ENCODE measurements around the gene GATAD2B.
A peak's percentile ranks its signal among the peaks of the same experiment; 100 is the strongest.
"Not testable (repeated sequence)": the region's sequence is repeated elsewhere in the genome, so short reads cannot be mapped to it uniquely, and the experiment has no call there.

The GATAD2B gene

GRCh38 chr1:153833968-153834367, 88.8 kb downstream of the GATAD2B start:
- DNase-seq (ENCODE audit: low read depth in 2 of 2), result not testable (repeated sequence)

DNA sequence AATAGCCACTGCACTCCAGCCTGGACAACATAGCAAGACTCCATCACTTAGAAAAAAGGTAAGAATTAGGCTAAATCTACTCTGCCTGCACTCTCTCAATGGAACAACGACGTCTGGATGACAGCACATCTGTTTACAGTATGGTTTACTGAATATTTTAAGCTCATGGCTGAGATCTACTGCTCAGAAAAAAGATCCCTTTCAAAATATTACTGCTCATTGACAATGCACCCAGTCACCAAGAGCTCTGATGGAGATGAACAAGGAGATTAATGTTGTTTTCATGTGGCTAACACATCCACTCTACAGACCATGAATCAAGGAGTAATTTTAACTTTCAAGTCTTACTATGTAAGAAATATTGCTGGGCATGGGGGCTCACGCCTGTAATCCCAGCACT, 89.6 kb downstream of the GATAD2B start:
- DNase-seq (ENCODE audit: low read depth in 2 of 2), result no peak

- no peak for DNase-seq (ENCODE audit: low read depth in 2 of 2)
Measured at GRCh38 chr1:153832293-153832692, 90.5 kb downstream of the GATAD2B start.

DNA sequence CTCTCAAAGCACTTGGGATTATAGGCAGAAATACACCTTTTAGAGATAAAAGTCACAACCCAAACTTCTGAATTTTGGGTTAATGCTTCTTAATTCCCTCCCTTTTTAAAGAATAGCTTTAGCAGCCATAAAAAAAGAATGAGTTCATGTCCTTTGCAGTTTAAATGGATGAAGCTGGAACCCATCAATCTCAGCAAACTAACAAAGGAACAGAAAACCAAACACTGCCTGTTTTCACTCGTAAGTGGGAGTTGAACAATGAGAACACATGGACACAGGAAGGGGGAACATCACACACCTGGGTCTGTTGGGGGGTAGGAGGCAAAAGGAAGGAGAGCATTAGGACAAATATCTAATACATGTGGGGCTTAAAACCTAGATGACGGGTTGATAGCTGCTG, 91.7 kb downstream of the GATAD2B start:
- DNase-seq (ENCODE audit: low read depth in 2 of 2), result no peak

DNA sequence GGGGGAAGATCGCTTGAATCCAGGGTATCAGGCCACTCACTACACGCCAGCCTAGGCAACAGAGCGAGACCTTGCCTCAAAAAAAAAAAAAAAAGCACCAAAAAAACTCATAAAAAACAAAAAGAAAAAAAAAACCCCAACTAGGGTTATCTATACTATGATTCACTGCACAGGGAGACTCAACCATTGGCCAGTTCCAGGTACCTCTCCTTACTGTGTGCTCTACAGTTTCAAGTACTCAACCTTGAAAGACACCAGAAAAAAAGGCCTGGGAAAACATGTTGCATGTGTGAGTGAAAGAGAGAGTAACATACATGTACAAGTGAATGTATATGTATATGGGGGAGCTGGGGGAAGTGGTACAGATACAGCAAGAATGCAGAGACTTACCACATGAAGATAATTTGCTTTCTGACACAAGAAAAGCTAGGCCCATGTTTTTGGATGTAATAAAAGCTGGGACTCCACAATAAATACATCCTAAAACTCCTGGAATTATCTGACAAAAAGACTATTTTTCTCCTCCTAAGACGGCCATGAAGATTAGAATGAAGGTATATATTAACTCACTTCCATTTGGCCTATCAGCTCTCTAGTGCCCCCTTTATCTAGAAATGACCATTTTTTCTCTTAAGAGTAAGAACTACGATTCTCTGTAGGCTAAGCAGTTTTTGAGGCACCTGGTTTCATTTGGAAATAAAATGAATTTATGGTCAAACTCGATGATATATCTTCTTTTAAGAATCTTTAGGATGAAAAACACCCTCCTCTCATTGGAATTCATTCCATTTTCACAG, 95.4 kb downstream of the GATAD2B start:
- DNase-seq (ENCODE audit: low read depth in 2 of 2), result no peak

- no peak for DNase-seq (ENCODE audit: low read depth in 2 of 2)
Measured at GRCh38 chr1:153818876-153819275, 103.9 kb downstream of the GATAD2B start.

GRCh38 chr1:153816283-153816889, 106.4 kb downstream of the GATAD2B start:
- DNase-seq (ENCODE audit: low read depth in 2 of 2), result no peak

DNA sequence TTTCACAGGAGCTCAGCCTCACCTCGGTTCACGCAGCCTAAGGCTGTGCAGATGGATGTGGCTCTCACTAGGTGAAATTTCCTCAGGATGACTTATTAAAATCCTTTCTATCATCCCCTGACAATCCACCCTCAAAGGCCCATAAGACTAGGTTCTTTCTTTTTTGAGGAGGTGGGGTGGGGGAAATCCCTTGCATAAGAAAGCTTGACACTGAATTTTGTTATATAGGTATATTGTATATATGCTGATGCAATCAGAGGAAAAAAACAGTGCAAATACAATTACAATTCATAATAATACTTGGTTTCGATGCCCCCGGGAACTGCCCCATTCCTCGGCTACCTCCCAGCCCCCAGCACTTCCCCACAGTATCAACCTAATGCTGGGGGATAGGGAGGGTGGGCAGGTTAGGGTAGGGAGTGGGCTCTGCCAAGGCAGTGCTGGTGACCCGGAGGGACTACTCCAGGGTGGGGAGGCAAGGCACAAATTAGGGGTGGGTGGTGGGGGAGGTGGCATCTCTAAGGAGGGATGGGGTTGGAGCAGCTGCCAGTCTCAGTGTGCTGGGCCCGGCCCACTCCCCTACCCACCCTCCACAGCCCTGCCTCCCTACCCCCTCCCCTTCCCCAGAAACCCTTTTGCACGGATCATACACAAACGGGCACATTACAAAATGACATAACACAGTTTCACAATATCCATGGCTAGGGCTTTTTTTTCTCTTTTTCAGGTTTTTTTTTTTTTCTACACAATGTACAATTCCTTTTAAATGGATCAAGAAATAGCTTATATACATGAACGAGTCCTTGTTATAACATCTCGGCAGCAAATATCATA, 116.7 kb downstream of the GATAD2B start:
- DNase-seq (ENCODE audit: low read depth in 2 of 2), result no peak

DNA sequence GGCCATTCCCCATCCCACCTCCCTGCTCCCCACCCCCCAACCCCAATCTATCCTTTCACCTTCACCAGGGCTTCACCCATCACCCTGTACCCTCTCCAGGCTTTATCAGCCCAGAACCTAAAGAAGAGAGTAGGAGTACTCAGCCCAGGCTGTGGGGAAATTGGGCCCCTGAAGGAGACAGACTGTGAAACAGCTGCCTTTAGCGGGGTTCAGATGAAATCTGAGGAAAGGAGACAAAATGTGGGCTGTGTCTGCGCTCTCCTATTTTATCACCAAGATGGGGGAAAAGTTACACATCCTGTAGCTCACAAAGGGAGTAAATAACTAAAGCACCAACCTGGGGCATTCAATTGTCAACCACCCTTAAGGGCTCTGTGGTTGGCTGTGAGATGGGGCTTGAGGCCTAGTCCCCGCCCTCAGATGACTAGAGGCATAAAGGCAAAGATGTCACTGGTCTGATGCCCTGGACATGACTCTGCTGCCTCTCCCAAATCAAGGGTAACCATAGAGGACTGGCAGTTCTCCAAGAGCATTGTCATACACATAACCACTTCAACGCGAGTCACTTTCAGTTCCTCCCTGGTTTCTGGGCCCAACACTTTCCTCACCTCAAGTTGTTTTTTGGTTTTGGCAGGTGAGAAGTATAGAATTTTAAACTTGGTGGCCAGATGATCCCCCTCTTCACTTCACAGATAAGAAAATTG, 117.6 kb downstream of the GATAD2B start:
- peak; percentile 29 to 33 for DNase-seq (ENCODE audit: low read depth in 2 of 2)

DNA sequence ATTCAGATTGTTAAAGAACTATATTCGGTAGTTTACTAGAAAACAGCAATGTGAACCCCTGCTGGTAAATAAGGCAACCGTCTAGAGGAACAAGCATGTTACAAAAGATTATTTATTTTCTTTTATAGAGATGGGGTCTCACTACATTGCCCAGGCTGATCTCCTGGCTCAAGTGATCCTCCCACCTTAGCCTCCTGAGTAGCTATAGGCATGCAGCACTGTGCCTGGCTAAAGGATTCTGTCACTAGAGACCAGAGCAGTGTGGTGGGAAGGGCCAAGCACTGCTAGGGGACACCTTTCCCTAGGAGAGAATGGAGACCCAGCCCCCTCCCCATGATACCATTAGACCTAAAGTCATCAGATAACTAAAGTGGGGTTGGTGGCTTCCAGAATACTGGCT, 118.7 kb downstream of the GATAD2B start:
- no peak for DNase-seq (ENCODE audit: low read depth in 2 of 2)

DNA sequence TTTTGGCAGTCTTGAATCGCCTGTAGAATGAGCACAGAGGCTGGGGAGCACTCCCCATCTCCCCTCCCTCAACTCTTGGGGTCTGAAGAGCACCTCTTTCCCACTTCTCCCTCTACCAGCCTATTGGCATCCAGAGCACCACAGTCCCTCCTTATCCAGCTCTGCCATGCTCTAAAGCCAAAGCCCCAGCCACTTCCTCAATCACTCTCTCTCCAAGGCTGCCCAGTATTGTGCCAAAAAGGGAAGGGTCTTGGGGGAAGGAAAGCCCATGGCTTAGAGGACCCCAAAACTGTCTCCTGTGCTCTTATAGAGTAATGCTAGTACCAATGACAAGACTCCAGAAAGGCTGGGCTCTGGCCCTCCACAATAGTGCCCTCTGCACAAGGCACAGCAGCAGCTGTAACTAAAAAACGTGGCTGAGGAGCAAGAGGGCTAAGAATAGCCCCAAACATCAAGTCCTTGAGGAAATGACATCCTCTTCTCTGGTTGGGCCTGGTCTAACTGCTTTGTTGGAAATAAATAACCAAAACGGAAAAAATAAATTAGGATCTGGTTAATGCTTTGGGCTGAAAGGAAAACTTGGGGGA, 119.2 kb downstream of the GATAD2B start:
- DNase-seq (ENCODE audit: low read depth in 2 of 2), result no peak

GRCh38 chr1:153801786-153802697, 120.7 kb downstream of the GATAD2B start:
- DNase-seq (ENCODE audit: low read depth in 2 of 2), result no peak

DNA sequence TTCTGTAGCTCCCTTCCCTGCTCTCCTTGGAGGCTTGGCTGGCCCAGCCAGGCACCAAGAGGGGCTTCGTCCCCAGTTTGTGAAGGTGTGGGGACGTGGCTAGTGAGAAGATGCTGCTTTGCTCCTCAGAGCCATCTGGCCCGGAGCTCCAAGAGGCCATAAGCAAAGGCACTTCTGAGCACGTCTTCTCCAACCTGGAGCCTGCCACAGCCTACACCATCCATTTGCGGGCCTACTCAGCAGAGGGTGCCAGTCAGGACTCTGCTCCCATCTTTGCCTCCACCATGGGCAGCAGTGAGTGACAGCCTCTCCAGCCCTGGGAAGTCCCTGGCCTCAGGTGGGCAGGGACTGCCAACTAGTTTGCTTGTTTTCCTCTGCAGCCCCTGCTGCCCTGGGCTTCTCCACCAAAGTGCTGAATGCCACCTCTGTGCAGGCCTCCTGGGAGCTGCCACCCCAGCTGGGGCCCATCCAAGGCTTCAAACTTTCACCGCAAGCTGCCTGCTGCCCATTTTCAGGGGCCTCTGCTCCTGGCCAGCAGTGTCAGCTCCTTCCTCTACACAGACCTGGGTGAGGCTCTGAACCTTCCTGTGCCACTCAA, 121.6 kb downstream of the GATAD2B start:
- no peak for DNase-seq (ENCODE audit: low read depth in 2 of 2)

- no peak for DNase-seq (ENCODE audit: low read depth in 2 of 2)
Measured at GRCh38 chr1:153800516-153800915, 122.3 kb downstream of the GATAD2B start.

GRCh38 chr1:153799566-153800465, 123.0 kb downstream of the GATAD2B start:
- no peak for DNase-seq (ENCODE audit: low read depth in 2 of 2)

- no peak for DNase-seq (ENCODE audit: low read depth in 2 of 2)
Measured at GRCh38 chr1:153799016-153799415, 123.8 kb downstream of the GATAD2B start.

GRCh38 chr1:153798468-153798780, 124.3 kb downstream of the GATAD2B start:
- no peak for DNase-seq (ENCODE audit: low read depth in 2 of 2)

DNA sequence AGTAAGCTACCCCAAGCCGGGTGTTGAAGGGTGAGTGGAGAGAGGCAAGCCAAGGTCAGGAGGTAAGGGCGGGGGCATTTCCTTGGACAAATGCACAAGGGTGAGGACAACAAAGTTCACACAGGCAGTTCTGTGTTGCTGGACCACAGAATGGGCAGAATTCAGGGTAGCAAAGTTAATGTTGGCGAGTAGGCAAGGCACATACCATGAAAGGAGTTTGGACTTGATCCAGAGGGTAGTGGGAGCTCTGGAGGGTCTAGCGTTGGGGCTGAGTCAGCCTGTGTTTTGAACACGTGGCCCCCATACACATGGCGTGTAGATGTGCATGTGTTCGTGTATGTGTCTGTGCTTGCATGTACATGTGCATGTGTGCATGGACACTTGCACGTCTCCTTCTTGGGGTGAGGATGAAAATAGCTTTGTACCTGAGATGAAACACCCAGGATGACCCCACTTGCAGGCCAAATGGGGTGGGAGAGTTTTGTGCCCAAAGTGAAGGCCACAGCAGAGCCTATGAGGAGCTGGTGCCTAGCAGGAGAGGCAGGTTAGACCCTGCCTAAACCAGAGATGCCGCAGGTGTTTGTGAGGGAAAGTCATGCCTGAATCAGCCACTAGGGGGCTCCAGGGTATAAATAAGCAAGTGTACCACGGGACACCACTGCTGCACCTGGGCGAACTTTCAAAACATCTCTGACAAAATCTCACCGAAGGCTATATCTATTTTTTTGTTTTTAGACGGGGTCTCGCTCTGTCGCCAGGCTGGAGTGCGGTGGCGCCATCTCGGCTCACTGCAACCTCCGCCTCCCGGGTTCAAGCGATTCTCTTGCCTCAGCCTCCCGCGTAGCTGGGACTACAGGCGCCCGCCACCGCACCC, 125.7 kb downstream of the GATAD2B start:
- DNase-seq (ENCODE audit: low read depth in 2 of 2), result peak in 1 of 2 experiments; percentile 20

Measured in fibroblast of skin of left biceps (primary cell).